PFSK-1 (cell line): ENCODE data around the gene SEMA6D.

Experiments used
- FOXP2 ChIP-seq: optimal IDR thresholded peaks from 2 replicates; pipeline ENCODE3; 2011; ENCODE audit warnings: borderline replicate concordance, control low read depth, inconsistent platforms; ENCODE audit not compliant: insufficient read depth; ENCODE audit errors: extremely low read length, extremely low read depth
- POLR2AphosphoS5 ChIP-seq: IDR thresholded peaks from 2 replicates; pipeline ENCODE4 v1.6.1; 2012; ENCODE audit warnings: low read depth, mild to moderate bottlenecking, control low read depth, low read length, moderate library complexity
- REST ChIP-seq, 2 experiments: IDR thresholded peaks; 2 replicates each; pipeline versions ENCODE4 v1.6.1 to v1.8.0; 2011 to 2012; ENCODE audit warnings: low read depth in 2 of 2, low read length in 2 of 2, control low read depth in 1 of 2, inconsistent platforms in 1 of 2, mild to moderate bottlenecking in 1 of 2, moderate library complexity in 1 of 2; ENCODE audit not compliant: insufficient read depth in 1 of 2
- SIN3A ChIP-seq: IDR thresholded peaks from 2 replicates; pipeline ENCODE4 v1.6.1; 2012; ENCODE audit warnings: mild to moderate bottlenecking, low read length, moderate library complexity, borderline replicate concordance; ENCODE audit not compliant: insufficient read depth

DNA sequence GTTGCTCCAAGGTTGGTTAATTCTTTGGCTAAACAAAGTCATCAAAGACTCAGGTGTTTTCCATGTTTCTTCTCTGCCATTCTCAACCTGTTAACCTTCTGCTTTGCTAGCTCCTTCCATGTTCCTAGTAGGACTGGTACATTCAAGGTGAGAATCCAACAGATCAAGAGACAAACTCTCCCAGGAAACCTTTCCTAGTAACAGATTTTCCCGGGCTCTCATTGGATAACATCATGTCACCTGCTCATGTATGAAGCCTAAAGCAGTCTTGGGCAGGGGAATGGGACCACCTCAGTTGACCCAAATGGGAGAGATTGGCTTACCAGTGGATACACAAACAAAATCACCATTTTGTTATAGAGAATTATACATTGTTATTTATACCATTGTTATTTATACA is 14.9 kb downstream of the SEMA6D start:
- TF ChIP-seq POLR2AphosphoS5 = no peak
- no peak for TF ChIP-seq REST (IDR thresholded peaks at IDR 0.05; ENCODE audit: insufficient read depth in 1 of 2, low read depth in 2 of 2, low read length in 2 of 2)
- no peak for TF ChIP-seq FOXP2
- no peak for TF ChIP-seq SIN3A
